GM18951 (cell line): ENCODE measurements around the gene LRRC36.

Source experiments
- POLR2A ChIP-seq: IDR thresholded peaks from 4 replicates; pipeline ENCODE4 v1.6.1; 2011; ENCODE audit warnings: mild to moderate bottlenecking; ENCODE audit not compliant: insufficient read length, insufficient read depth; ENCODE audit errors: extremely low read depth
- in situ Hi-C: fragments of 300-500 bp; cut with MboI; formaldehyde crosslinking; loops from one replicate; pipeline ENCODE4 v1.12.0; 2022; ENCODE audit warnings: low sequenced_read_pairs, mixed read lengths, inconsistent platforms; ENCODE audit not compliant: unreplicated experiment

LRRC36 gene

GRCh38 chr16:67413978-67414911 is 87.6 kb downstream of the LRRC36 start:
- in situ Hi-C loops = loop anchor here (25.0 kb wide), 1 partner anchor 452 kb away; the partner anchor contains the start of gene CES3
- TF ChIP-seq POLR2A = no peak

DNA sequence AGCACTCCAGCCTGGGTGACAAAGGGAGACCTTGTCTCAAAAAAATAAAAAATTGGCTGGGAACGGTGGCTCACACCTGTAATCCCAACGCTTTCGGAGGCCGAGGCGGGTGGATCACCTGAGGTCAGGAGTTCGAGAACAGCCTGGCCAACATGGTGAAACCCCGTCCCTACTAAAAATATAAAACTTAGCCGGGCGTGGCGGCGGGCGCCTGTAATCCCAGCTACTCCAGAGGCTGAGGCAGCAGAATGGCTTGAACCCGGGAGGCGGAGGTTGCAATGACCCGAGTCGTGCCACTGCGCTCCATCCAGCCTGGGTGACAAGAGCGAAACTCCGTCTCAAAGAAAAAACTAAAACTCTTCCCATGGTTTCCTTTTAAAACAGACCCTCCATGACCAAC is 88.8 kb downstream of the LRRC36 start:
- in situ Hi-C loops = loop anchor here (25.0 kb wide), 1 partner anchor 453 kb away; the partner anchor contains the start of gene CES3

DNA sequence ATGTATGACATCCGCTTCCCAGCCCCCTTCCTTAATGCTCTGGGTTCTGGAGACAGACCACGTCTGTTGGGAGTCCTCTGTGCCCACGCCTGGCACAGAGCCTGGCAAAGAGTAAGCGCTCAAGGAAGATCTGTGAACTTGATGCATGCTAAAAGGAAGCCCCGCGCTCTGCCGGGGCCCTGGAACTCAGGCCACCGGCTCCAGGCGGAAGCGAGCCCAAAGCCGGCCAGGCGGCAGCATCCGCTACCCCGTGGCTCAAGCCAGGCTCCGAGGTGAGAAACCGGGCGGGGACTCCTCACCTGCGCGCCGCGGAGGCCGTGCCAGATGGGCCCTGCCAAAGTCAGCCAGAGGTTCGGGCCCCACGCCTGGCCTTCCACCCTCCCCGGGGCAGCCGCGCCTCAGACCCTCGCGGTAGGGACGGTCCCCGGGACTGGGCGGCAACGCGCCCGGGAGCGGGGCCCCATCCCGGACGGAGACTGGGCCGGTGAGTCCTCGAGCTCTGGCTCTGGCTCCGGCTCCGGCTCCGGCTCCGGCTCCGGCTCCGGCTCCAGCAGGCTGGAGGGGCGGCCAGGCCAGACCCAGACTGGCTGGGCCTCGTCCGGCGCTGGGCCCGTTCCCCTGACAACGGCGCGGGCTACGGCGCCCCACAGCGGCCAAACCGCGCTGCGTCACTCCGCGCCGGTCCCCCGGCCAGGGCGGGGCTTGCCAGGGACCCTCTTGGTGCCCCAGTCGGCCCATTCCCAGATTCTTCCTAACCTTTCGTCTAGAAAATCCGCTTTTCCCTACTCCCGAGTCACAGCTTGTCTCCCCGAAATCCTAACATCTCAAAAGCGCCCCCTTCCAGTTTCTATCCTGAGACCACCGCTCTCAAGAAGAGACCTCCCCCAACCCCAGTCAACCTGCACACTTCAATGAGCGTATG is 89.5 kb downstream of the LRRC36 start, which contains the start of gene ZDHHC1:
TSS of gene ZDHHC1 (minus strand) at position 606 of the 922 bp plus-strand sequence. CDS start 8,702 bp downstream, outside the sequence.
- no peak for TF ChIP-seq POLR2A
- in situ Hi-C loops = loop anchor here (25.0 kb wide), 1 partner anchor 454 kb away; the partner anchor contains the start of gene CES3

- in situ Hi-C loops = loop anchor here (25.0 kb wide), 1 partner anchor 455 kb away; the partner anchor contains the start of gene CES3
- TF ChIP-seq POLR2A = no peak
Measured at GRCh38 chr16:67417333-67418061, 90.9 kb downstream of the LRRC36 start.

- in situ Hi-C loops = loop anchor here (25.0 kb wide), 1 partner anchor 457 kb away; the partner anchor contains the start of gene CES3
- no peak for TF ChIP-seq POLR2A
Measured at GRCh38 chr16:67419502-67419901, 92.9 kb downstream of the LRRC36 start.

DNA sequence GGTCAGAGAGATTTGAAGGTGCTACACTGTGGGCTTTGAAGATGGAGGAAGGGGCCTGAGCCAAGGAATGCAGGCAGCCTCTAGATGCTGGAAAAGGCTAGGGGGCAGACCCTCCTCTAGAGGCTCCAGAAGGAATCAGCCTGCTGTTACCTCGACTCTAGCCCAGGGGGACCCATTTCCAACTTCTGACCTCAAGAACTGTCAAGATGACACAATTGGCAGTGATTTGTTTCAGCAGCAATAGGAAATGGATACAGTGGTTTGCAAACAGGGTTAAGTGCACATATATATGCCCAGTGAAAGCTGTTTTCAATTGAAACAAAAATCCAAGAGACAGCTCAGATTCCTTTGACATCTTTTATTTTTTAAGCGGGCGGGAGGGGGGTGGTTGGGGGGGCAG is 93.3 kb downstream of the LRRC36 start:
- in situ Hi-C loops = loop anchor here (25.0 kb wide), 1 partner anchor 458 kb away; the partner anchor contains the start of gene CES3
- TF ChIP-seq POLR2A = no peak

- TF ChIP-seq POLR2A = no peak
- in situ Hi-C loops = loop anchor here (25.0 kb wide), 1 partner anchor 459 kb away; the partner anchor contains the start of gene CES3
Measured at GRCh38 chr16:67421030-67421429, 94.4 kb downstream of the LRRC36 start.

GRCh38 chr16:67423015-67423414 is 96.4 kb downstream of the LRRC36 start:
- TF ChIP-seq POLR2A = no peak
- in situ Hi-C loops = loop anchor here (25.0 kb wide), 1 partner anchor 461 kb away; the partner anchor contains the start of gene CES3

- no peak for TF ChIP-seq POLR2A
- in situ Hi-C loops = loop anchor here (25.0 kb wide), 1 partner anchor 461 kb away; the partner anchor contains the start of gene CES3
Measured at GRCh38 chr16:67423611-67424260, 97.1 kb downstream of the LRRC36 start.

GRCh38 chr16:67424261-67424615 is 97.6 kb downstream of the LRRC36 start:
- TF ChIP-seq POLR2A = no peak
- in situ Hi-C loops = loop anchor here (25.0 kb wide), 1 partner anchor 462 kb away; the partner anchor contains the start of gene CES3

- in situ Hi-C loops = no loop called here
- TF ChIP-seq POLR2A = no peak
Measured at GRCh38 chr16:67425061-67425460, 98.4 kb downstream of the LRRC36 start.

DNA sequence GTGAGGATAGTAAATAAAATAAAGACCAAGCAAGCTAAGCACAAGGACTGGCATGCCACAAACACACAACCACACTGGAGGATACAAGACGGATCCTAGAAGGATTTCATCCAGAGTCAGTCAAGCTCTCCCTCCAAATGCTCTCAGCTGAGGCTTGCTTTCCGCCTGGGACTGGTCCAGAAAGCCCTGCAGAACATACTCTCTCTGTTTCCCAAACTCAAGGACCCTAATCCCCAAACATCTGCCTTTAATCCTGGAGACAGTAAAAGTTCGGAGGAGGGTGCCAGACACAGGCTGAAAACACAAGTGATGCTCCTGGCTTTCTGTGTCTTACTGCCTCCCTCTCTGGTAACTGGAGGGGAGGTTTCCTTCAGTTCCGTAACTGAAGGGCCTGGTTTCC is 99.0 kb downstream of the LRRC36 start:
- in situ Hi-C loops = no loop called here
- TF ChIP-seq POLR2A = no peak
